Activated CD8-positive, alpha-beta T cell treated with anti-CD3 and anti-CD28 coated beads for 36 hours (primary cell): Measurements from ENCODE around the gene ABCA4. TPM values are rescaled to one million over a fixed set of nuclear protein-coding genes. Genes with fewer than 3 reads are reported as not detected.

ENCODE experiments used
- ATAC-seq: fragments of 200-7000 bp; cut with Tn5 transposase; one replicate; pipeline ENCODE4 v1.10.0; 2021; ENCODE audit warnings: mild to moderate bottlenecking, moderate library complexity
- CTCF ChIA-PET: fragments of 350-600 bp; sonication (Branson Sonifier 250); formaldehyde crosslinking; loops from one replicate; lab custom pipeline; 2021; ENCODE audit warnings: antibody characterized with exemption; lab: Charles Lee
- POLR2A ChIA-PET: fragments of 350-600 bp; sonication (Branson Sonifier 250); formaldehyde crosslinking; loops from one replicate; lab custom pipeline; 2021; ENCODE audit warnings: antibody characterized with exemption; lab: Charles Lee
- DNase-seq: peaks from one replicate; pipeline ENCODE4 v3.0.0-alpha.2; 2020
- H3K27ac Mint-ChIP-seq: one replicate; pipeline ENCODE4 v1.8.0; 2021; ENCODE audit warnings: mild to moderate bottlenecking, mixed read lengths
- H3K27me3 Mint-ChIP-seq: one replicate; pipeline ENCODE4 v1.8.0; 2021; ENCODE audit warnings: mixed read lengths
- H3K36me3 Mint-ChIP-seq: one replicate; pipeline ENCODE4 v1.8.0; 2021; ENCODE audit warnings: low read depth, mixed read lengths
- H3K4me1 Mint-ChIP-seq: one replicate; pipeline ENCODE4 v1.8.0; 2021; ENCODE audit warnings: low read depth, mixed read lengths
- H3K4me3 Mint-ChIP-seq: one replicate; pipeline ENCODE4 v1.8.0; 2021; ENCODE audit warnings: mild to moderate bottlenecking, moderate library complexity, mixed read lengths
- H3K9me3 Mint-ChIP-seq: one replicate; pipeline ENCODE4 v1.8.0; 2021; ENCODE audit warnings: mixed read lengths
- intact Hi-C: fragments of 100-400 bp; cut with micrococcal nuclease; formaldehyde crosslinking; loops from one replicate; pipeline ENCODE4 v1.10.0; 2022
- total RNA-seq, 2 experiments: library from RNA; stranded (reverse); gene quantifications; one replicate each; pipeline ENCODE4 v1.2.3, GENCODE V29; 2021
- TF ChIP-seq, protein P1 (sequence below): fragments of 200-600 bp; IDR thresholded peaks from one replicate; pipeline ENCODE4 v1.8.0; 2022; ENCODE audit warnings: antibody characterized with exemption, mild to moderate bottlenecking

ABCA4 gene
- total RNA-seq, 2 experiments from 2014 or later = not detected

DNA sequence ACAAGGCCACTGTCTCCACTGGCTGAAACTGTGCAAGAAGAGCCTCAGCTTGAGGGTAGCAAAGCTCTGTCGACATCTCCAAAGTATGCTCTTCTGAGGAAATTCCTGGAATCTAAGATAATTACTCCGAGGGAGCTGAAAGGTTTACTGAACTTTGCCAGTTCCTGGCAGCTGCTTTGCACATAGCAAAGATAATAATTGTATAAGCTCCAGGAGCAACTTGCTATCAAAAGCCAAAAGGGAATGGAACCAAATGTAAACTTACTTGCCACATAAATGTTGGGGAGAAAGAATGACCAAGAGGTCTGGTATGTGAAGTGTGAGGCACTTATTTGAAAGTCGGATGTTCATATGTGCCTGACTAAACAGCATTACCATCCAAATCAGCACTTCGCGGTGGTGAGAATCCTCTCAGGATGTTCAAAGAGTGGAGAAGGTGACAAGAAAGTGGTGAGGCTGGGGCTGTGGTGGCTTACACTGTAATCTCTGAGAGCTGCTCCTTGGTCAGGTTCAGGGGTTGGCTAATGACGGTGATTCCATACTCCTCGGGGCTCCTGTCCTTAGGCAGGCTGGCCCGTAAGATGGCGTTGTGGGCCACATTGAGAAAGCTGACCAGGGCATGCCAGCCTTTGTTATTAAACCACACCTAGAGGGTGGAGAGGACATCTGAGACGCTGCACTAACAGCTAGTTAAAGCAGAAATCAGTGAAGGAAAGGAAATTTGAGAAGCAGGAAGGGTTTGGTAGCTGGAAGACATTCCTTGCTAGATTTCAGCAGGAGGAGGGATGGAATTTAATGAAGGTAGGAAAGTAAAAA lies 100.0 kb downstream of the ABCA4 start:
- TF ChIP-seq, protein P1, sequence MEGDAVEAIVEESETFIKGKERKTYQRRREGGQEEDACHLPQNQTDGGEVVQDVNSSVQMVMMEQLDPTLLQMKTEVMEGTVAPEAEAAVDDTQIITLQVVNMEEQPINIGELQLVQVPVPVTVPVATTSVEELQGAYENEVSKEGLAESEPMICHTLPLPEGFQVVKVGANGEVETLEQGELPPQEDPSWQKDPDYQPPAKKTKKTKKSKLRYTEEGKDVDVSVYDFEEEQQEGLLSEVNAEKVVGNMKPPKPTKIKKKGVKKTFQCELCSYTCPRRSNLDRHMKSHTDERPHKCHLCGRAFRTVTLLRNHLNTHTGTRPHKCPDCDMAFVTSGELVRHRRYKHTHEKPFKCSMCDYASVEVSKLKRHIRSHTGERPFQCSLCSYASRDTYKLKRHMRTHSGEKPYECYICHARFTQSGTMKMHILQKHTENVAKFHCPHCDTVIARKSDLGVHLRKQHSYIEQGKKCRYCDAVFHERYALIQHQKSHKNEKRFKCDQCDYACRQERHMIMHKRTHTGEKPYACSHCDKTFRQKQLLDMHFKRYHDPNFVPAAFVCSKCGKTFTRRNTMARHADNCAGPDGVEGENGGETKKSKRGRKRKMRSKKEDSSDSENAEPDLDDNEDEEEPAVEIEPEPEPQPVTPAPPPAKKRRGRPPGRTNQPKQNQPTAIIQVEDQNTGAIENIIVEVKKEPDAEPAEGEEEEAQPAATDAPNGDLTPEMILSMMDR = no peak
- no peak overlapping the region for H3K27ac Mint-ChIP-seq
- no peaks in the 10 kb centered on the region for H3K27me3 Mint-ChIP-seq
- intact Hi-C loops = no loop called here
- H3K36me3 Mint-ChIP-seq = no peaks in the 10 kb centered on the region
- H3K4me3 Mint-ChIP-seq = no peak overlapping the region
- POLR2A ChIA-PET = no interaction called here
- no peak for DNase-seq
- peaks cover 8% of the 10 kb centered on the region for H3K4me1 Mint-ChIP-seq
- ATAC-seq = no peak
- no peaks in the 10 kb centered on the region for H3K9me3 Mint-ChIP-seq
- CTCF ChIA-PET = interaction anchor here (0.7 to 3.7 kb wide), 4 partner anchors 9 to 25 kb away, joined by 3 to 17 read pairs (median 4); no protein-coding TSS in a partner anchor

DNA sequence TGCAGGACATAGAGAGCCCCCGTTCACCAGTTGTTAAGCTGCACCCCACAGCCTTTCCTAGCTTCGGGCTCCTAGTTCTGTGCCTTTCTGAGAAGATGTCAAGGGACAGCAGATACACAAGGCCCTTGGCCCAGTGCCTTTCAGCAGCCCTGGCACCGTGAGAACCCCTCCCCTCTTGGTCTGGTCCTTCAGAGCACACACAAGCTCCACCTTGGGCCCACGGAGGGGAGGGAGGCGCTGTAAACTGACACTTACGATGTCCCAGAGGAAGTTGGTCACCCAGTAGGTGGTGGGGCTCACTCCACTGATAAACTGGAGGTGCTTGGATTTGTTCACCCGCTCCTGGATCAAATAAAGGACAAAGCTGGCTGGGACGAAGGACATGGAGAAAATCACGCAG lies 101.6 kb downstream of the ABCA4 start:
- H3K9me3 Mint-ChIP-seq = no peaks in the 10 kb centered on the region
- DNase-seq (no peak), ATAC-seq (no peak)
- no peaks in the 10 kb centered on the region for H3K27me3 Mint-ChIP-seq
- CTCF ChIA-PET = interaction anchor here (3.7 kb wide), 1 partner anchor 21 kb away, joined by 17 read pairs; no protein-coding TSS in a partner anchor
- POLR2A ChIA-PET = no interaction called here
- TF ChIP-seq, protein P1 = no peak
- no peaks in the 10 kb centered on the region for H3K36me3 Mint-ChIP-seq
- H3K27ac Mint-ChIP-seq = no peak overlapping the region
- H3K4me1 Mint-ChIP-seq = peaks cover 8% of the 10 kb centered on the region
- no peak overlapping the region for H3K4me3 Mint-ChIP-seq
- intact Hi-C loops = no loop called here

DNA sequence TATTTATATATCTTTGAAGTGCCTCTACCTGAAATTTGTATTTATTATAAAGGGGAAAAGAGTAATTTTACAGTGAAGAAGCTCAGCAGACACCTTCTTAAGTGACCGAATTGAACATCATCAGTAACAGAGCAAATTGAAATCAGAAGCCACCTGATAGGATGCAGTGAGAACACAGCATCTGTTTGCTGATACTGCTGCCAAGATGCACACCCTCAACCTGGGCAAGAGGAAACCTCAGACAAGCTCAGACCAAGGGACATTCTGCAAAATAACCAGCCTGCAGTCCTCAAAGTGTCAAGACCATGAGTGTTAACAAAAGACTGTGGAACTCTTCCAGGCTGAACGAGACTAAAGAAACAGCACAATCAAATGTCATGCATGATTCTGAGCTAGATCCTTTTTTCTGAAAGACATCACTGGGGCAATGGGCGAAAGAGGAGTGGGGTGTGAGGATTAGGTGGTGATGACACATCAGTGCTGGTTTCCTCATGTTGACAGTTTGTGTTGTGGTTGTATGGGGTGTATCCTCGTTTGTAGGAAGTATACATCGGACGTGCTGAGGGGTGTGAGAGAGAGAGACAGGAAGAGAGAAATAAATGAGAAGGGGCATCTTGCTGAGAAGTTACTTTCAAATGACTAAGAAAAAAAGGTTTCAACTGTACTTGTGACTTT lies 103.7 kb downstream of the ABCA4 start:
- peaks cover 8% of the 10 kb centered on the region for H3K4me1 Mint-ChIP-seq
- no peak overlapping the region for H3K4me3 Mint-ChIP-seq
- DNase-seq (peak; percentile 59), ATAC-seq (peak; percentile 95)
- TF ChIP-seq, protein P1 = no peak
- intact Hi-C loops = no loop called here
- H3K36me3 Mint-ChIP-seq = no peaks in the 10 kb centered on the region
- H3K27me3 Mint-ChIP-seq = no peaks in the 10 kb centered on the region
- CTCF ChIA-PET = interaction anchor here (1.0 to 2.8 kb wide), 5 partner anchors 9 to 107 kb away, joined by 3 to 13 read pairs (median 6); no protein-coding TSS in a partner anchor
- POLR2A ChIA-PET = no interaction called here
- H3K9me3 Mint-ChIP-seq = no peaks in the 10 kb centered on the region
- peak overlapping the region; percentile 44 for H3K27ac Mint-ChIP-seq

DNA sequence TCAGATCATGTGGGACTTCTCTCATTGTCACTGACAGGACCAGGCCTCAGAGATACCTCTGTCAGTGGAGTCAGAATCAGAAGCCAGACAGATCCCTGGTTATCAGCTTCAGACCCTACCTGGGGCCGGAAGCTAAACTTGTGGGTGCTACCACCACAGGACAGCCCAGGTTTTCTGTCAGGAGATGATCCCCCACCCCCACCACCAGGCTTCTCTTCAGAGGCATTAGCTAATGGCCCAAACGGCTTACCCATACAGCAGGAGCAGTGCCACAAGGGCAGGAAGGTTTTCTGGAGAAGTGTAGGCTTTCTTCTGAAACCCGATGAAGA lies 105.5 kb downstream of the ABCA4 start:
- Mint-ChIP-seq H3K4me1 (peaks cover 8% of the 10 kb centered on the region), H3K4me3 (no peak overlapping the region), H3K36me3 (no peaks in the 10 kb centered on the region), H3K27me3 (no peaks in the 10 kb centered on the region), H3K9me3 (no peaks in the 10 kb centered on the region), H3K27ac (no peak overlapping the region)
- TF ChIP-seq, protein P1 = no peak
- intact Hi-C loops = no loop called here
- ATAC-seq (no peak), DNase-seq (no peak)
- ChIA-PET POLR2A (interaction anchor here (0.7 to 1.3 kb wide), 2 partner anchors 23 to 36 kb away, joined by 3 read pairs; no protein-coding TSS in a partner anchor), CTCF (interaction anchor here (1.3 to 2.2 kb wide), 3 partner anchors 10 to 47 kb away, joined by 3 to 9 read pairs (median 8); no protein-coding TSS in a partner anchor)
